T follicular helper cell (primary cell): Measurements from ENCODE around the gene IGHMBP2.

Experiments
- DNase-seq: peaks from one replicate; pipeline ENCODE4 v3.0.0-alpha.2; 2020; ENCODE audit warnings: low read depth

Gene IGHMBP2

GRCh38 chr11:68939583-68940555 is 36.2 kb downstream of the IGHMBP2 start:
- no peak for DNase-seq

DNA sequence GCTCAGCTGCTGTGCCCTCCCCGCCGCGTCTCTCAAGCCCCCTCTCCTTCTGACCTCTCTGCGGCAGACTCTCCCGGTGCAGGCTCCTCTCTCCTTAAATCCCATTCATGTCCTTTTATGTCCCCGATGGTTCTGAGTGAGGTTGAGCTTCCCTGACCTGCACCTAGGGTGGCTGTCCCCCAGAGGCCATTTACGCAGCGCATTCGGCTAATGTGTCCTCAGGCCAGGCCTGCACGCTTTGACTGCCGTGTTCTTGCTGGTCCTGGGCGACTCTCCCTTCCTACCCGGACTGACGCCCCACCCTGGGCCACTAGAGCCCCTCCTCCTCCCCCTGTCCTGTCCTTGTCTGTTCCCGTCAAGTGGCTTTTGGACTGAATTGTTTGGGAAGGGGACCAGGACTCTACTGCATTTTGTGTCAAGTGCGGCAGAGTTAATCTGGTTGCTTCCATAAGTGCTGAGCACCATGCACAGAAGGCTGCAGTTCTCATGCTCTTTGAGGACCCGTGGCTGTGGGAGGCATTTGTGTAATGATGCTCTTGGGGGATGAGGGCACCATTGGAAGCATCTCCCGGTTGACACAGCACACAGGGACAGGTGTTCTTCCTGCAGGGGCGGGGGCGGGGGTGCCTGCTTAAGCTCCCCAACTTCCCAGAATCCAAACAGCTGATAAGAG is 37.1 kb downstream of the IGHMBP2 start:
- no peak for DNase-seq

DNA sequence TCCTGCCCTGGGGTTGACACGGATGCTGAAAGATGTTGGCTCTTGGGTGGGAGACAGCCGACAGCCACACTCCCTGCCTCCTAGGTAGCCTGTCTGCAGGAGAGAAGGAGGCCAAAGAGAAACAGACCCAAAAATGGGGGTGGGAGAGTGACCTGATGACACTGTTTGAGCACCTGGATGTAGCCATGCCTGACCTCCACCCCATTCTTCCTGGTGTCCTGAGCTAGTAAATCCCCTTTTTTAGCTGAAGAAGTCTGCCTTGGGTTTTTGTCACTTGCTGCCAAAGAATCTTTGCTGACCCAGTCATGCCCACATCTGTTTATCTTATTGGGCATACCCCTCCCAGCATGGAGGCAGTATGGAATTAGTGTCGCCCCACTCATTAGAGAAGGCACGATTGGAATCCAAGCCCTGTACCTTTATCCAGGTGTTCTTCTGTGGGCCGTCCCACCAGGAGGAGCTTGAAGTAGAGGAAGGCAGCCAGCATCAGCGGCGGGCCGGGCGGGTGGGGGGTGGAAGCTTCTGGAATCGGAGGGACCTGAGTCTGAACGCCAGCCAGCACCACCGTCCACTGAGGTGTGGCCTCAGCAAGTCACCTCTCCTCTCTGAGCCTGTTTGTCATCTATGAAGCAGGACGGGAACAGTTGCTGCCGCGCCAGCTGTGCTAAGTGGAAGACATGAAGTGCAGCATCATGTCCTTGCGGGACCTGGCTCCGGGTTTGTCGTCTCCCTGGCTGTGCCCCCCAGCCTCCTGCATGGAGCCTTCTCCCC is 37.8 kb downstream of the IGHMBP2 start:
- DNase-seq = no peak

DNA sequence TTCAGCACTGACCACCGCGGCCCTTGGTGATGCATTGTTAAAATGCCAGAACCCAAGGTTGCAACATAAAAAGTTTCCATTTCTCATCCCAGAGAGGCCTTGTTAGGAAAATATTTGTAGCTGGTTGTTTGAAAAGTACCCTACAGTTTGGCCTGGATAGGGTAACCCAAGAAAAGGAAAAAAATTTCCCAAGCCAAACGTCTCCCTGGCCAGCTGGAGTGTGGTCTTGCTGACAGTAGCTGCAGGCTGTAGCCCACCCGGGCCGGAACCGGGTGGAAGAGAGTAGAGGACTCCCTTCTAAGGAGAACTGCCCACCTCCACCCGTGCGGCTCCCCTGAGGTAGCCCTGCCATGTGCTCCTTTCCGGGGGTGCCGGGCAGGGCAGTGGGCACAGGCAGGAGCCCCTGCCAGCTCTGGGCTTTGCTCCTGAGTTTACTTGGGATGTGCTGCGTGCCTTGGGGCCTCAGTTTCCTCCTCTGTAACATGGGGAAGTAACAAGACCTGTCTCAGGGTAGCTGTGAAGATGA is 38.5 kb downstream of the IGHMBP2 start:
- DNase-seq = no peak

DNA sequence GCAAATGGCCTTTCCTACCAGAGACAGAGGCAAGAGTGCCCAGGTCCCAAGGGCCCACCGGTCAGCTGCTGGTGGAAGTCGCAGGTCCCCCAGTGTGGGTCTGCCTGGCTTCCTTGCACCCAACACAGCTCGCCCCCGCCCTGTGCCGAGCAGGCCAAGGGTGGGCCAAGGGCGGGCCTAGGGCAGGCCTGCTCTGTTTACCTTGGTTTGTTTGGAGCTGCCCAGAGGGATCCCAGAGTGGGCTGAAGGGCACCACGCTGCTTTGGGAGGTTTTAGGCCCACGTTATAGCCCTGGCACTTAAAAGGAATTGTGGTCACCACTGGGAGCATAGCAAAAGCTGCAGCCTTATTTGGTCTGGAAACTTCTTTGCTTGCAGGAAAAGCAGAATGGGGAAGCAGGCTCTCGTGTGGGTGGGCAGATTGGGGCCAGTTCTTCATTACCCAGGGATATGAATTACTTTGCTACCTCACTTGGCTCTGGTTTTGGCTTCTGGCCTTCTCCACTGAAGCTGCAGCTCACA is 39.1 kb downstream of the IGHMBP2 start:
- DNase-seq = no peak

DNA sequence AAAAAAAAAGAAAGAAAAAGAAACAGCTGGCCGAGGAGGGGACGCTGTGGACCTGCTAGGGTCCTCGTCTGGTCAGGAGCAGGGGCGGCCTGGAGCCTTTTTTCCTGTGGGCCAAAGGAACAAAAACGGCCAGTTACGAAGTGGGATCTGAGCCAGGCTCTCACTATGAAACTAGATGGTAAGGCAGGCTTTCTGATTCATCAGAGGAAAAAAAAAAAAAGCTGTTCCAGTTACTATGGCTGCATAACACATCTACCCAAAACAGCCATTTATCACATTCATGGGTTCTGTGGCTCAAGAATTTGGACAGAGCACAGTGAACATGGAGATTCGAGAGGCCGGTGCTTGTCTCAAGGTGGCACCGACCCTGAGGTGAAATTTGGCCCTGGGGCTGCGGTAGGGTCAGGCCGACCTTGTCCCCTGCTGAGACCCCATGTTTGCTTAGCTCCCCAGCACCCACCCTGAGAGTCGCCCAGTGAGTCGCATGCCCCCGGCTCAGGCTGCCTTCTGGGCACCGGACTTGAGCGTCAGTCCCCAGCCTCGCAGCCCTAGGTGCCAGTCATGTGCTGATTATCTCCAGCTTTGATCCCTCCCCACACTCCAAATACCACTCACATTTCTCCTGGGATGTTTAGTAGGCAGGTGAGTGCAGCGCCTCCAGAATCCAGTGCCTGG is 42.9 kb downstream of the IGHMBP2 start:
- DNase-seq = no peak

DNA sequence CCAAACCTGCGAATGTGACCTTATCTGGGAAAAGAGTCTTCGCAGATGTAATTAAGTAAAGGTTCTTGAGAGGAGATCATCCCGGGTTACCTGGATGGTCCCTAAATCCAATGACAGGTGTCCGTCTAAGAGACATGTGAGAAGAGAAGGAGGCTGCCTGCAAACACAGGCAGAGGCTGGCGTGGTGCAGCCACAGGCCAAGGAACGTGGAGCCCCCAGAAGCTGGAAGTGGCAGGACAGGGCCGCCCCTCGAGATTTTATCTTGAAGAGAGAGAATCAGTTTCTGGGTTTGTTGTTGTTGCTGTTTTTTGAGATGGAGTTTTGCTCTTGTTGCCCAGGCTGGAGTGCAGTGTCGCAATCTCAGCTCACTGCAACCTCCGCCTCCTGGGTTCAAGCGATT is 43.5 kb downstream of the IGHMBP2 start:
- DNase-seq = no peak

- no peak for DNase-seq
Observed at GRCh38 chr11:68948496-68948895, 44.8 kb downstream of the IGHMBP2 start.

GRCh38 chr11:68948935-68949334 is 45.2 kb downstream of the IGHMBP2 start:
- no peak for DNase-seq

- no peak for DNase-seq
Observed at GRCh38 chr11:68950270-68950669, 46.6 kb downstream of the IGHMBP2 start.

DNA sequence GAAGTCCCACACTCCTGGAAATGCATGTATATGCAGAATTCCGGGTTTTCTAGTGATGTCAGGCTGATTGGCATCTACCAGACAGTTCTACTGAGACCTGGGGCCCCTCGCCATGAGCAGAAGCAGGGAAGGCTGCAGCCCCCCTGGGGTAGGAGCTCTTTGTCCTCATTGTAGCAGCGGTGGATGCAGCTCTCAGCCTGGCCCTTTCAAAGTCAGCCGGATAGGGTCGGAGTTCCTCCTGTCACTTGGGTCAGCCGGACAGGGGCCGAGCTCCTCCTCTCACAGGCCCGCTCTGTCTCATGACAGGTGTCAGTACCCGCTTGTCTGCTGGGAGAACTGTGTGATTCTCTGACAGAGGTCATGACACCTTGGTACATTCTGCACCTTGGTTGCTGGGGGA is 47.1 kb downstream of the IGHMBP2 start:
- DNase-seq = no peak

DNA sequence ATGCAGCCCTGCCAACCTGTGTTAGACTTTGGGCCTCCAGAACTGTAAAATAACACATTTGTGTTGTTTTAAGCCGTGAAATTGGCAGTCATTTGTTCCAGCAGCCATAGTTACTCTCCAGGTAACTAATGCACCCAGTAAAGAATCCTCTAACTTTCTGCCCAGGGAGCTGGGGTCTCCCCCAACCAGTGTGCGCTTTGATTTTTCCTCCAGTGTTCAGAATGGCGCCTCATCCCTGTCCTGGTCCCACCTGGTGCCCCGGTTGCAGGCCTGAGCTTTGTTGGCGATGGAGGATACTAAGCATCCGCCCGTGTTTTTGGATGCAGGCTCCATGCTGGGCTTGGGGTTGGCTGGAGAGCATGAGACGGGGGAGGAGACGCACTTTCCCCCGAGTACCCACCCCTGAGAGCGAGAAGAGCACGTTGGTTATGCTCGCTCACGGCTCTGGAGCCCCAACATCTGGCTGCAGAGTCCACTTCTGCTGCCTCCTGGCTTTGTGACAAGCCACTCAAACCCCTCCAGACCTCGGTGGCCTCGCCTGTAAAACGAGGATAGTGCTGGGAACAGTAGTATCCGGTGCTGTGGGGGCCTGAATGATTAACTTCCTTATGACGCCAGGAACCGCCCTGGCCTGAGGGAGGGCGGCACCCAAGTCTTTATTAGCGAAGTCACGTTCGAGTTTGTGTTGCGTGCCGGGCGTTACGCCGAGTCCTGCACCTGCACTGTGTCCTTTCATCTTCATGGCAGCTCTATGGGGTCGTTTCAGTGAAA is 51.3 kb downstream of the IGHMBP2 start:
- no peak for DNase-seq

- DNase-seq = no peak
Observed at GRCh38 chr11:68955607-68955958, 51.9 kb downstream of the IGHMBP2 start.

GRCh38 chr11:68956142-68956541 is 52.5 kb downstream of the IGHMBP2 start:
- DNase-seq = peak; percentile 38

DNA sequence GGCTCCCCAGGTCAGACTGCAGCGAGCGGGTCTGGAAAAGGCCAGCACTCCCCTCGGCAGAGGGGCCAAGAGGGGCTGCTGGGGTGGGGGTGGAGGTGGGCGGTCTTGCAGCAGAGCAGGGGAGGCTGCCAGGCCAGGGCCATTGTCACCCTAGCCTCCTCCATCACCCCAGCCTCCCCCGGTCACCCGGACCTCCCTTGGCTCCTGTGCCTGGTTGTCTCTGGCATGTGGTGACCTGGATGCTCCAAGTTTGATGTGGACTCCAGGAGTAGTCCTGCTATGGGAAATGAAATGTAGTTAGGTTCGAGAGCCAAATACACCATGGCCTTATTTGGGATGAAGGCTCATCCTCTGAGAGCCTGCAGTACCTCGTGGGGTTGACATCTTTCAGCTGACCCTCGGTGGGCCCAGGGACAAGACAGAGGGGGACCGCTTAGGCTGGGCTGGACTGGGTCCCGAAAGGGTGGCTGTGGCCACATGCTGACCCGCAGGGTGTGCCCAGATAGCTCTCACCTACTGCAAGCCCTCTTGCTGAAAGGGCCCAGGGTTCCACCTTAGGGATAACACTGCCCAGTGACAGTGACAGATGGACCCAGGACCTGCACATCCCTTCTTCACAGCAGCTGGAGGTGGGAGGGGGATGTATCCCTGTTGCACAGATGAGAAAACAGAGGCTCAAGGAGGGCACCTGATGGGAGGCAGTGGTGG is 53.0 kb downstream of the IGHMBP2 start:
- no peak for DNase-seq

DNA sequence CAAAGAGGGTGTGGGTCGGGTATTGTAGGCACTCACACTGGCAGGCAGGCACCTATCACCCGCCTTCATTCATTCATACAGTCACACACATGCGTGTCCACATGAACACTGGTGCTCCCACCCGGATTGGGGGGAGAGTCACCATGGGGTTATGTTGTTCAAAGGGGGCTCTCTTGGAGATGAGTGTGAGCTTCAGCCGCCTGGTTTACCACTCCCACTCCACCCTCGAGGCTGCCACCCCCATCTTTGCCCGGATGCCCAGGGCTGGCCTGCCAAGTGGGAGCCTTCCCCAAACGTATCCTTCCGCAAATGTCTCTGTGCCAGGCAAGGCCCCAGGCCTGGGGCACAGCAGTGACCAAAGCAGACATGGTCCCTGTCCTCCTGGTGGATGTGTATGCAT is 54.5 kb downstream of the IGHMBP2 start:
- no peak for DNase-seq

GRCh38 chr11:68959465-68960293 is 56.0 kb downstream of the IGHMBP2 start:
- DNase-seq = no peak

DNA sequence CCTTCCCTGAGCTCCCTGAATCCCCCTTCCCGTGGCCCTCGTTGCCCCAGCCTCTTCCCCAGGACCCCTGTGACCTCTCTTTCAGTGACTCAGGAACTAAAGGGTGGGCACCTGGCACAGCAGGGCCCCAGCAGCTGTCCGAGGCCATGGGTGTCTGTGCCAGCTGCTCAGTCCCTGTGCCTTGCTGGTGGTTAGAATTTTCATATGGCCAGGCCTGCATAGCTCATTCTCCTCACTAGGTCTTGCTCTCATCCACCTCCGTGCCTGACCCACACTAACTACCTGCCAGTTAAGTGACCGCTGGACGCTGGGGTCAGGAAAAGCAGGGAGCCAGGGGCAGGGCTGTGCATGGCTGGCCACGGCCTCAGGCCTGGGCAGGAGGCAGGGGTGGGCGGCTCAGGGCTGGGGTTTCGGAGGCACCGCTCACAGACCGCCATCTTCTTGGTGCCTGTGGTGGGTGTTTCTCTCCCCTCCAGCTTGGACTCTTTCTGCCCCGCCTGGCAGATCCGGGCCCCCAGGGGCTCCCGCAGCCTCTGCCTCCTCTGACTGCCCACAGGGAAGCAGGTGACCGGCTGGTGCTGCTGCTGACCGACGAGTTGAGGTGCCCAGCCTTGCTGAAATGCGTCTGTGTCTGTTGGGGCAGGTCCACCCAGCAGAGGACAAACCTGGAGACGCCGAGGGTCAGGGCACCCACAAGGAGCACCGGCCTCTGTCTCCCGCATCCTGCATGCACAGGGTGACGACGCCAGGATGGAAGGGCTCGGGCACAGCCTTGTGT is 56.8 kb downstream of the IGHMBP2 start:
- DNase-seq = no peak
